Nephron progenitor cell (in vitro differentiated cells): ENCODE measurements around the gene EPB41L5.

Experiments used
- DNase-seq: peaks from one replicate; pipeline ENCODE4 v3.0.0; 2021
- H3K27ac Mint-ChIP-seq: 2 replicates; pipeline ENCODE4 v1.8.0; 2021; ENCODE audit warnings: mild to moderate bottlenecking, moderate library complexity, mixed read lengths
- H3K27me3 Mint-ChIP-seq: 2 replicates; pipeline ENCODE4 v1.8.0; 2021; ENCODE audit warnings: mild to moderate bottlenecking, low read depth, mixed read lengths; ENCODE audit not compliant: poor library complexity
- H3K36me3 Mint-ChIP-seq: 2 replicates; pipeline ENCODE4 v1.8.0; 2021; ENCODE audit warnings: low read depth, mixed read lengths
- H3K4me1 Mint-ChIP-seq: 2 replicates; pipeline ENCODE4 v1.8.0; 2021; ENCODE audit warnings: mixed read lengths
- H3K4me3 Mint-ChIP-seq: 2 replicates; pipeline ENCODE4 v1.8.0; 2021; ENCODE audit warnings: mild to moderate bottlenecking, moderate library complexity, mixed read lengths
- H3K9me3 Mint-ChIP-seq: 2 replicates; pipeline ENCODE4 v1.8.0; 2021; ENCODE audit warnings: mild to moderate bottlenecking, moderate library complexity, mixed read lengths
- CTCF ChIP-seq: fragments of 200-600 bp; sonication (generic); IDR thresholded peaks from 2 replicates; pipeline ENCODE4 v1.5.0; 2021; ENCODE audit warnings: antibody characterized with exemption

The EPB41L5 gene

GRCh38 chr2:120013597-120014223 lies 833 bp downstream of the EPB41L5 start:
- peak; percentile 50 for DNase-seq
- Mint-ChIP-seq H3K27ac (peak overlapping the region; percentile 91), H3K36me3 (peaks cover 32% of the 10 kb centered on the region), H3K4me3 (peak overlapping the region; percentile 92), H3K4me1 (peaks cover 28% of the 10 kb centered on the region), H3K9me3 (peaks cover 9% of the 10 kb centered on the region), H3K27me3 (no peaks in the 10 kb centered on the region)
- no peak for TF ChIP-seq CTCF

- H3K27me3 Mint-ChIP-seq, result no peaks in the 10 kb centered on the region
- H3K36me3 Mint-ChIP-seq, result peaks cover 39% of the 10 kb centered on the region
- peak overlapping the region; percentile 92 for H3K4me3 Mint-ChIP-seq
- DNase-seq, result no peak
- H3K4me1 Mint-ChIP-seq, result peaks cover 33% of the 10 kb centered on the region
- TF ChIP-seq CTCF, result no peak
- peak overlapping the region; percentile 1 for H3K27ac Mint-ChIP-seq
- peaks cover 9% of the 10 kb centered on the region for H3K9me3 Mint-ChIP-seq
Observed at GRCh38 chr2:120014226-120014980, 1.5 kb downstream of the EPB41L5 start.

GRCh38 chr2:120016800-120017199 lies 3.9 kb downstream of the EPB41L5 start:
- H3K27ac Mint-ChIP-seq, result no peak overlapping the region
- H3K9me3 Mint-ChIP-seq, result peaks cover 15% of the 10 kb centered on the region
- no peak for TF ChIP-seq CTCF
- peaks cover 33% of the 10 kb centered on the region for H3K4me1 Mint-ChIP-seq
- peaks cover 59% of the 10 kb centered on the region for H3K36me3 Mint-ChIP-seq
- DNase-seq, result no peak
- peaks cover 5% of the 10 kb centered on the region for H3K27me3 Mint-ChIP-seq
- H3K4me3 Mint-ChIP-seq, result no peak overlapping the region

GRCh38 chr2:120017201-120017600 lies 4.3 kb downstream of the EPB41L5 start:
- no peak overlapping the region for H3K27ac Mint-ChIP-seq
- no peak for TF ChIP-seq CTCF
- no peak overlapping the region for H3K4me3 Mint-ChIP-seq
- H3K27me3 Mint-ChIP-seq, result peaks cover 5% of the 10 kb centered on the region
- H3K4me1 Mint-ChIP-seq, result peaks cover 31% of the 10 kb centered on the region
- H3K9me3 Mint-ChIP-seq, result peaks cover 16% of the 10 kb centered on the region
- DNase-seq, result no peak
- peaks cover 63% of the 10 kb centered on the region for H3K36me3 Mint-ChIP-seq

- DNase-seq, result no peak
- peaks cover 76% of the 10 kb centered on the region for H3K36me3 Mint-ChIP-seq
Observed at GRCh38 chr2:120018549-120018948, 5.7 kb downstream of the EPB41L5 start.

More at GRCh38 chr2:120018549-120018948, 5.7 kb downstream of the EPB41L5 start:
- peaks cover 5% of the 10 kb centered on the region for H3K27me3 Mint-ChIP-seq
- peaks cover 30% of the 10 kb centered on the region for H3K9me3 Mint-ChIP-seq
- peaks cover 26% of the 10 kb centered on the region for H3K4me1 Mint-ChIP-seq
- H3K4me3 Mint-ChIP-seq, result no peak overlapping the region
- H3K27ac Mint-ChIP-seq, result no peak overlapping the region
- TF ChIP-seq CTCF, result no peak
